ENCODE results near the gene CLDN5.

DNA sequence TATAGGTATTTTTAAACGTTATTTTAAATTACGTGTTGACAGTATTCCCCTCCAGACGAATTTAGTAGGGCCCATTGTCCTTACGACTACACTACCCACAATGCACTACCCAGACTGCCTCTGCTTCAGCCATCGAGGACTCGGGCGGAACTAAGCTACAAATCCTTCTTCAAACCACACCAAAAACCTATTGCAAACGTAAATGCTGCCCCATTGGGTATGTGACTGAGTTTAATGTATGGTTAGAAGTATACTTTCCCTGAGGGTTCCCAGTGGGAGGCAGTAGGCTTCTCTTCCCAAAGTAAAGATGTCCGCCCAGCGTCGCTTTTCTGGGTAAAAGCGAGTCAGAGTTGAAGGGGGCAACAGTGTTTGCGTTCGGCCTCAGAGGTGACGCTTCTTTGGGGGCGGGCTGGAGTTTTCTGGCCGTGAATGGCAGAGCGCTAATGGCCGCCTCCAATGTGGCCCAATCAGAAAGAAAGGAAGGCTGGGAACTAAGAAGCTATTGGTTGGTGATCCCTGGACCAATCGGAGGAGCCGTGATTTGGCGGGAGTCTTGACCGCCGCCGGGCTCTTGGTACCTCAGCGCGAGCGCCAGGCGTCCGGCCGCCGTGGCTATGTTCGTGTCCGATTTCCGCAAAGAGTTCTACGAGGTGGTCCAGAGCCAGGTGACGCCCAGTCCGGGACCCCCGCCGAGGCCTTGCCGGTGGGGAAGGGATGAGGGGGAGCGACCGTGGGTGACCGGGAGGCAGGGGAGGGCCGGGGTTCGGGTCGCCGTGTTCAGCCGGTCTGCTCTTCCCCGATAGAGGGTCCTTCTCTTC lies 44.6 kb downstream of the CLDN5 start, which contains the start of gene CDC45:
- TF ChIP-seq, protein P1, sequence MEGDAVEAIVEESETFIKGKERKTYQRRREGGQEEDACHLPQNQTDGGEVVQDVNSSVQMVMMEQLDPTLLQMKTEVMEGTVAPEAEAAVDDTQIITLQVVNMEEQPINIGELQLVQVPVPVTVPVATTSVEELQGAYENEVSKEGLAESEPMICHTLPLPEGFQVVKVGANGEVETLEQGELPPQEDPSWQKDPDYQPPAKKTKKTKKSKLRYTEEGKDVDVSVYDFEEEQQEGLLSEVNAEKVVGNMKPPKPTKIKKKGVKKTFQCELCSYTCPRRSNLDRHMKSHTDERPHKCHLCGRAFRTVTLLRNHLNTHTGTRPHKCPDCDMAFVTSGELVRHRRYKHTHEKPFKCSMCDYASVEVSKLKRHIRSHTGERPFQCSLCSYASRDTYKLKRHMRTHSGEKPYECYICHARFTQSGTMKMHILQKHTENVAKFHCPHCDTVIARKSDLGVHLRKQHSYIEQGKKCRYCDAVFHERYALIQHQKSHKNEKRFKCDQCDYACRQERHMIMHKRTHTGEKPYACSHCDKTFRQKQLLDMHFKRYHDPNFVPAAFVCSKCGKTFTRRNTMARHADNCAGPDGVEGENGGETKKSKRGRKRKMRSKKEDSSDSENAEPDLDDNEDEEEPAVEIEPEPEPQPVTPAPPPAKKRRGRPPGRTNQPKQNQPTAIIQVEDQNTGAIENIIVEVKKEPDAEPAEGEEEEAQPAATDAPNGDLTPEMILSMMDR (IDR thresholded peaks at IDR 0.05 in 4 of 5, conservative IDR thresholded peaks at IDR 0.05 in 1 of 5), result no peak
- TF ChIP-seq POLR2A (IDR thresholded peaks at IDR 0.05), result no peak
